Measurements from ENCODE around the gene TRIM9.

DNA sequence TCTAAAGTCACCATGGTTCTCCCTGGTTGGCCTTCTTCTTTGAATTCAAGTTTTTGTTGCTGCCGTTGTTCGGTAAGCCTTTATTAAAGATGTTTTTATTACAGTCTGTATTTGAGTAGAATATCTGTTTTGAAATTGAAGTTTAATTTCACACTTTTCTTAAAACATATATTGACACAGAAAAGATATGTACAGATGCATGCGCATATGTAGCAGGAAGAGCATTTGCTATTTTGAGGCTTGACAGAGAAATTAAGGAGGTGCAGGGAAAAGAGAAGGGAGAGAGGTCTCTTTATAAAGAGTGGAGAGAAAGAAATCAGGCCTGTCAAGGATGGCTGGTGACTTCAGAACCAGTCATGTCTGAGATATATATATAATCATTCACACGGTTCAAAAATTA is 46.0 kb upstream of the TRIM9 start:
- TF ChIP-seq CTCF (IDR thresholded peaks at IDR 0.05): no peak
- TF ChIP-seq POLR2A (IDR thresholded peaks at IDR 0.05): no peak

Measured in thyroid gland (tissue), 4 donors.